ENCODE measurements around the gene PIM1.

DNA sequence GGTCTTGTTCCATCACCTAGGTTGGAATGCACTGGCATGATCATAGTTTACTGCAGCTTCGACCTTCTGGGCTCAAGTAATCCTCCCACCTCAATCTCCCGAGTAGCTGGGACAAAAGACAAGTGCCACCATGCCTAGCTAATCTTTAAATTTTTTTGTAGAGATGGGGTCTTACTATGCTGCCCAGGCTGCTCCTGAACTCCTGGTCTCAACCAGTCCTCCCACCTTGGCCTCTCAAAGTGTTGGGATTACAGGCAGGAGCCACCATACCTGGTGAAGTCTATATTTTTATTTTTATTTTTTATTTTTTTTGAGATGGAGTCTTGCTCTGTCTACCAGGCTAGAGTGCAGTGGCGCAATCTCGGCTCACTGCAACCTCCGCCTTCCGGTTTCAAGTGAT is 11.4 kb upstream of the PIM1 start:
- TF ChIP-seq POLR2AphosphoS5 (IDR thresholded peaks at IDR 0.05; ENCODE audit: borderline replicate concordance, low read depth, low read length), result no peak
- no peak for TF ChIP-seq FOXP2 (optimal IDR thresholded peaks at IDR 0.05; ENCODE audit: control extremely low read depth, extremely low read length, insufficient read depth)
